Heart right ventricle (tissue), 16 donors: ENCODE measurements around the gene OR10J4. TPM values are rescaled to one million over a fixed set of nuclear protein-coding genes. Genes with fewer than 3 reads are reported as not detected.

Experiments
- ATAC-seq, 8 donors: fragments of 200-7000 bp; cut with Tn5 transposase; one replicate each; pipeline ENCODE4 v1.9.1; 2020; ENCODE audit warnings: mild to moderate bottlenecking in 8 of 8, moderate library complexity in 8 of 8, moderate number of reproducible peaks in 1 of 8
- DNase-seq, 2 donors: peaks; one replicate each; pipeline ENCODE4 v3.0.0-alpha.2; 2020
- H3K27ac ChIP-seq, 10 donors: fragments of 200-600 bp; sonication (generic) in 2 of 10; one replicate each; pipeline versions ENCODE4 v1.5.0 to v1.8.0; 2020 to 2022; ENCODE audit warnings: mild to moderate bottlenecking in 3 of 10
- H3K27me3 ChIP-seq, 7 donors: fragments of 200-600 bp; one replicate each; pipeline ENCODE4 v1.8.0; 2021 to 2022; ENCODE audit warnings: mild to moderate bottlenecking in 2 of 7
- H3K36me3 ChIP-seq, 9 donors: fragments of 200-600 bp; sonication (generic) in 1 of 9; one replicate each; pipeline versions ENCODE4 v1.5.0 to v1.8.0; 2020 to 2022; ENCODE audit warnings: mild to moderate bottlenecking in 2 of 9
- H3K4me1 ChIP-seq, 9 donors: fragments of 200-600 bp; sonication (generic) in 1 of 9; one replicate each; pipeline versions ENCODE4 v1.5.0 to v1.8.0; 2020 to 2022; ENCODE audit warnings: mild to moderate bottlenecking in 4 of 9
- H3K4me3 ChIP-seq, 10 donors: fragments of 200-600 bp; sonication (generic) in 2 of 10; one replicate each; pipeline versions ENCODE4 v1.5.0 to v1.8.0; 2020 to 2022; ENCODE audit warnings: mild to moderate bottlenecking in 7 of 10, moderate library complexity in 2 of 10
- H3K9me3 ChIP-seq, 11 donors: fragments of 200-600 bp in 10 of 11; sonication (generic) in 2 of 11; one replicate each; pipeline versions ENCODE4 v1.5.0 to v1.8.0; 2013 to 2022; ENCODE audit warnings: mild to moderate bottlenecking in 2 of 11, control low read depth in 1 of 11, moderate library complexity in 1 of 11
- CTCF ChIP-seq, 9 donors: fragments of 200-600 bp; sonication (generic) in 2 of 9; IDR thresholded peaks; one replicate each; pipeline versions ENCODE4 v1.5.0 to v1.8.0; 2021 to 2022; ENCODE audit warnings: antibody characterized with exemption in 9 of 9, mild to moderate bottlenecking in 5 of 9, moderate library complexity in 1 of 9
- WGBS, 2 donors: extraction: QIAGEN DNeasy Blood & Tissue Kit; methylation state at CpG; one replicate each; pipeline ENCODE4 v1.1.7; 2013; ENCODE audit warnings: inconsistent platforms in 1 of 2; 5-methylcytosine and 5-hydroxymethylcytosine counted together
- intact Hi-C, 10 donors: fragments of 100-400 bp; cut with DNase I; formaldehyde crosslinking; loops; one replicate each; pipeline versions ENCODE4 v1.11.1 to v1.14.2; 2022
- polyA plus RNA-seq, 2 donors: library from polyadenylated mRNA; stranded (reverse); fragments of 200-250 nt; gene quantifications; one replicate each; pipeline ENCODE4 v1.2.3, GENCODE V29; 2013
- total RNA-seq, 10 donors: library from RNA; stranded (reverse); fragmentation: NEBNext Ultra II Directional in 3 of 10; extraction: Animal tissue kit (Norgen Biotek cat#: 25700) in 3 of 10; gene quantifications; one replicate each; pipeline versions ENCODE4 v1.2.1 to v1.2.4, GENCODE V29; 2021 to 2023
- donor health status: Arrhythmogenic right ventricular cardiomyopathy.
- donor health status: ischemic (EF 13 %, LVEDD 7.1; RV severe dilation, severe dysfunction).
- donor health status: healthy with polysubstance abuse.
- donor health status: DM: no; HTN: yes; CAD: no.
- donor health status: DM: no; HTN: no; CAD: no.
- donor health status: ischemic (EF 25% LVEDD 6.9; RV normal size, moderate dysfunction).
- donor health status: ischemic (EF 25% LVEDD 5.7; RV mildly dilated, moderate dysfunction).
- donor health status: healthy.
- donor health status: DM: yes; HTN: yes; CAD: no.
- donor health status: Ischemic cardiomyopathy.
- donor health status: ischemic (EF 35%, LVEDD 5.7; RV mildly dilated, moderate dysfunction).
- donor health status: nonischemic (EF 11% LVEDD 7.7; RV severe dilation, severe dysfunction).
- donor health status: DM: yes; HTN: yes; CAD: no.
- donor health status: PGD.
- donor health status: ischemic (EF 29% LVEDD 5.4; RV normal size, mild dysfunction).
- donor health status: nonischemic (EF 23%, LVEDD 6.1; RV moderate dilation, normal function).

Gene OR10J4
- total and polyA plus RNA-seq, 12 donors = not detected

GRCh38 chr1:159439422-159439821, 7.4 kb downstream of the OR10J4 start, which contains the start of gene OR10J1:
Gene OR10J1 (plus strand): TSS chr1:159439722. CDS start chr1:159439792, 70 bp downstream.
- TF ChIP-seq CTCF (IDR thresholded peaks at IDR 0.05) = no peak
- peaks cover 0 to 15% (median 0%) of the 10 kb centered on the region in 9 donors for H3K4me1 ChIP-seq
- intact Hi-C loops = no loop called here
- H3K9me3 ChIP-seq = no peaks in the 10 kb centered on the region
- no peaks in the 10 kb centered on the region for H3K36me3 ChIP-seq
- no peak for ATAC-seq
- no peak within 1 kb of the TSS for H3K27ac ChIP-seq
- DNase-seq = no peak
- H3K4me3 ChIP-seq = no peak within 1 kb of the TSS
- no peaks in the 10 kb centered on the region for H3K27me3 ChIP-seq

DNA sequence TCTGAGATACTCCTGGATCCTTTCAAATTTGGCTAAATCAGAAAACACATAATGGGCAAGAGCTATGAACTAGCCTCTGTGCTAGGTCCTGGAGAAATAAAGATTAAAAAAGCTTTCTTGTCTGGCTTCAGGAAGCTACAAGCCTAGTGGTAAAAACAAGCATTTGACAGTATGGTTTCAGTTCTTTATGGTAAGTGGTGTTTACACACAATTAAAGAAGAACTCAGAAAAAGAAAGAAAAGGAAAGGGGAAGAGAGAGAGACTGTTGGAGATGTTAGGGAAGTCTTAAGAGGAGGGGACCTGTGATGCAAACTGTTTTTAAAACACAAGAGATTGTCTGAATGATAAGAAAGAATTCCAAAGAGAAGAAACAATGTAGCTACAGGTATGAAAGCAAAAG, 9.4 kb downstream of the OR10J4 start:
- intact Hi-C loops = no loop called here
- DNase-seq = no peak
- Histone ChIP-seq H3K36me3 (no peaks in the 10 kb centered on the region), H3K9me3 (no peaks in the 10 kb centered on the region), H3K27me3 (no peaks in the 10 kb centered on the region), H3K4me1 (peaks cover 0 to 15% (median 0%) of the 10 kb centered on the region in 9 donors), H3K4me3 (no peak overlapping the region), H3K27ac (peak overlapping the region in 1 of 10 donors; percentile 62)
- TF ChIP-seq CTCF (IDR thresholded peaks at IDR 0.05) = no peak
- ATAC-seq = peak in 1 of 8 donors; percentile 58

DNA sequence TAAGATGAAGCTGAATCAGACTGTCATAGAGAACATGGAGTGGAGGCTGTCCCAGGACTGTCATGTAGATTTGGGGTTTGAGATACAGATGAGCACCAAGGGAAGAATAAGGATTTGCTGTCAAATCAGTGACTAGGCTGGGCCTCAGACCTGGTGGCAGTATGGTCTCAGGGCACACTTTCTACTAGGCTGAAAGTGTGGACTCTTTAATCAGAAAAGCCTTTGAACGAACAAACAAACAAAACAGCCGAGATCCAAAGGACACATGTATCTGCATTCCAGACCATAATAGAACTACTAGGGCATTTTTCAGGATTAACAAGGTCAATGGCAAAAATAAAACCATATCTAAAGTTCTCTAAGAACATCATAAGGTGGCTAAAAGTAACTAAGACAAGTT, 10.4 kb downstream of the OR10J4 start:
- WGBS, 2 donors = 39 to 45% methylated on average over 2 of the region's 2 CpGs
- DNase-seq (no peak), ATAC-seq (no peak)
- intact Hi-C loops = no loop called here
- Histone ChIP-seq H3K36me3 (no peaks in the 10 kb centered on the region), H3K4me3 (no peak overlapping the region), H3K27me3 (no peaks in the 10 kb centered on the region), H3K27ac (no peak overlapping the region), H3K9me3 (peaks cover 0 to 3% (median 0%) of the 10 kb centered on the region in 11 donors), H3K4me1 (peaks cover 0 to 10% (median 0%) of the 10 kb centered on the region in 9 donors)
- TF ChIP-seq CTCF (IDR thresholded peaks at IDR 0.05) = no peak

DNA sequence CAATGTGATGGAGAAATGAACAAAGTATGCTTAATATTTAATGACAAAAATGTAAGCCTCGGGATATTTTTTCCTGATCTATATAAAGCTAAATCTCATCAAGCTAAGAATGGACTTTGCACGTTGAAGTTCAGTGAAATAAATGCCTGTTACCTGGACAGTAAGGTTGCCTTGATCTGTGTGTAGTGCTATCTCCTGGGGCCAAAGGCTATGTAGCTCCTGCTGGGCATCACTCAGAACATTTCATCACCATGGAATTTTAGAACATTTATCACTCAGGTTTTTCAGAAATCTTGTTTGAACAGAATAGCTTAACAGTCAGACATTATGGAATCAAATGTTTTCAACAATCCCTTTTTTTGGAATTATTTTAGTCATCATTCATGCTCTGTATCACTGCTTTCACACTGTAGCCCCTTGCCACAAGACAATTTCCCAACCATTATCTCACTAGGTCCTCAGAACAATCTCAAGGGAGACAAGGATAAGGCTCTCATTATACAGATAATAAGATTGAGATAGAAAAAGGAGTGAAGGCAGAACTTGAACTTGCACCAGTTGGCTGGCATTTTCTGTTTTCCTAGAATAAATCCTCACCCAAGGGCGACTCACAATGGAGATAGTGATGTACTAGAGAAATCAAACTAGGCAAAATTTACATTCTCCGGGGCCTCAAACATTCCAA, 11.2 kb downstream of the OR10J4 start:
- H3K4me3 ChIP-seq = no peak overlapping the region
- H3K4me1 ChIP-seq = peaks cover 0 to 10% (median 0%) of the 10 kb centered on the region in 9 donors
- intact Hi-C loops = no loop called here
- H3K27me3 ChIP-seq = no peaks in the 10 kb centered on the region
- H3K9me3 ChIP-seq = peaks cover 0 to 11% (median 0%) of the 10 kb centered on the region in 11 donors
- no peak for DNase-seq
- no peaks in the 10 kb centered on the region for H3K36me3 ChIP-seq
- no peak for TF ChIP-seq CTCF (IDR thresholded peaks at IDR 0.05)
- no peak for ATAC-seq
- H3K27ac ChIP-seq = no peak overlapping the region
- WGBS, 2 donors = 62 to 69% methylated on average over 4 of the region's 4 CpGs
